GM12878 (cell line): Measurements from ENCODE around the gene CNN3. TPM values are rescaled to one million over a fixed set of nuclear protein-coding genes. Genes with fewer than 3 reads are reported as not detected.

Source experiments
- ATAC-seq: fragments of 200-7000 bp; cut with Tn5 transposase; 3 replicates; pipeline ENCODE4 v1.9.1; 2020; ENCODE audit warnings: mild to moderate bottlenecking, moderate library complexity
- BruUV-seq: library from RNA; stranded (reverse); fragments of 400-500 nt; replicated peaks from 2 replicates; lab custom pipeline; 2021; lab: Mats Ljungman, UMichigan
- CTCF ChIA-PET: fragments of 300-600 bp; sonication (Branson Sonifier 250); formaldehyde crosslinking; extraction: SDS; loops from one replicate; lab custom pipeline; 2021; ENCODE audit warnings: inconsistent platforms; lab: Yijun Ruan, JAX
- POLR2A ChIA-PET: fragments of 350-600 bp; formaldehyde crosslinking; extraction: SDS; loops from one replicate; lab custom pipeline; 2021; ENCODE audit warnings: inconsistent platforms; lab: Charles Lee
- RAD21 ChIA-PET: fragments of 300-600 bp; sonication (Branson Sonifier 250); formaldehyde crosslinking; loops from one replicate; lab custom pipeline; 2023; ENCODE audit warnings: antibody characterized with exemption; ENCODE audit not compliant: unreplicated experiment; lab: Charles Lee
- SMC1A ChIA-PET: fragments of 300-600 bp; sonication (Branson Sonifier 250); formaldehyde crosslinking; loops from one replicate; lab custom pipeline; 2023; ENCODE audit not compliant: unreplicated experiment, uncharacterized antibody; lab: Charles Lee
- DNase-seq: peaks from one replicate; pipeline ENCODE4 v3.0.0-alpha.2; 2011; ENCODE audit warnings: low read depth, low spot score
- FAIRE-seq: peaks from 3 replicates; lab custom pipeline; 2011; peaks lifted over from hg19 to GRCh38; lab: Jason Lieb, UNC
- H2AFZ ChIP-seq: 2 replicates; pipeline ENCODE4 v1.6.0; 2011; ENCODE audit warnings: low read depth, low read length, control low read depth; ENCODE audit not compliant: control insufficient read depth
- H3K27ac ChIP-seq: 2 replicates; pipeline ENCODE4 v1.5.1; 2011; ENCODE audit warnings: control low read depth; ENCODE audit not compliant: control insufficient read depth, insufficient read depth
- H3K27me3 ChIP-seq, 2 experiments: replicated peaks in 1 of 2; 2 replicates each; pipeline versions ENCODE4 v1.6.0 to v1.6.1; 2011; ENCODE audit warnings: low read length in 1 of 2; ENCODE audit not compliant: control insufficient read depth in 2 of 2, insufficient read depth in 2 of 2
- H3K36me3 ChIP-seq, 2 experiments: 2 replicates each; pipeline ENCODE4 v1.5.1; 2011; ENCODE audit warnings: low read length in 1 of 2; ENCODE audit not compliant: control insufficient read depth in 2 of 2, insufficient read depth in 2 of 2
- H3K4me1 ChIP-seq: 2 replicates; pipeline ENCODE4 v1.6.1; 2011; ENCODE audit warnings: mild to moderate bottlenecking, low read length, moderate library complexity, mixed read lengths; ENCODE audit not compliant: control insufficient read depth, insufficient read depth
- H3K4me2 ChIP-seq: 2 replicates; pipeline ENCODE4 v1.6.0; 2011; ENCODE audit warnings: control low read depth; ENCODE audit not compliant: control insufficient read depth, insufficient read depth
- H3K4me3 ChIP-seq: fragments of 200-600 bp; sonication (generic); 2 replicates; pipeline ENCODE4 v1.5.1; 2016
- H3K79me2 ChIP-seq: 2 replicates; pipeline ENCODE4 v1.6.0; 2011; ENCODE audit warnings: low read length; ENCODE audit not compliant: control insufficient read depth, insufficient read depth
- H3K9ac ChIP-seq: 2 replicates; pipeline ENCODE4 v1.8.0; 2011; ENCODE audit warnings: low read length, control low read depth, mixed read lengths; ENCODE audit not compliant: control insufficient read depth, insufficient read depth
- H3K9me3 ChIP-seq: replicated peaks from 3 replicates; pipeline ENCODE4 v1.5.1; 2011; ENCODE audit warnings: mild to moderate bottlenecking, low read length; ENCODE audit not compliant: control insufficient read depth, insufficient read depth
- H4K20me1 ChIP-seq: 2 replicates; pipeline ENCODE4 v1.6.0; 2011; ENCODE audit not compliant: control insufficient read depth, insufficient read depth
- KLF5 ChIP-seq: fragments of 450-650 bp; IDR thresholded peaks from 2 replicates; pipeline ENCODE4 v1.6.1; 2014; ENCODE audit warnings: mild to moderate bottlenecking; ENCODE audit not compliant: partially characterized antibody
- NR2C2 ChIP-seq: IDR thresholded peaks from 2 replicates; pipeline ENCODE4 v1.6.1; 2011; ENCODE audit warnings: borderline replicate concordance, low read depth; ENCODE audit not compliant: control insufficient read depth, insufficient read length
- PAX5 ChIP-seq: IDR thresholded peaks from 2 replicates; pipeline ENCODE4 v1.6.1; 2011; ENCODE audit warnings: low read depth, low read length, borderline replicate concordance
- POLR2A ChIP-seq: IDR thresholded peaks from 2 replicates; pipeline ENCODE4 v1.6.1; 2011; ENCODE audit warnings: low read depth, mild to moderate bottlenecking, low read length
- POU2F2 ChIP-seq: IDR thresholded peaks from 3 replicates; pipeline ENCODE4 v1.6.1; 2011; ENCODE audit warnings: low read depth, mild to moderate bottlenecking, low read length, borderline replicate concordance
- RELB ChIP-seq: fragments of 450-650 bp; IDR thresholded peaks from 2 replicates; pipeline ENCODE4 v1.6.1; 2017; ENCODE audit warnings: low read depth, mild to moderate bottlenecking, moderate library complexity
- SREBF1 ChIP-seq: IDR thresholded peaks from 2 replicates; pipeline ENCODE4 v1.6.1; 2012; ENCODE audit warnings: mild to moderate bottlenecking, low read length
- SRF ChIP-seq, 2 experiments: IDR thresholded peaks; 2 replicates each; pipeline ENCODE4 v1.6.1; 2011; ENCODE audit warnings: low read depth in 2 of 2, low read length in 2 of 2, mild to moderate bottlenecking in 1 of 2, moderate library complexity in 1 of 2
- TBL1XR1 ChIP-seq: IDR thresholded peaks from 2 replicates; pipeline ENCODE4 v1.6.1; 2012; ENCODE audit warnings: low read depth, low read length, improper control_type of control experiment
- ZBTB4 ChIP-seq: fragments of 450-650 bp; formaldehyde crosslinking; IDR thresholded peaks from 2 replicates; pipeline ENCODE4 v1.4.0; 2022; ENCODE audit warnings: mild to moderate bottlenecking, moderate library complexity
- ZNF24 ChIP-seq: fragments of 450-650 bp; IDR thresholded peaks from 2 replicates; pipeline ENCODE4 v1.6.1; 2017; ENCODE audit warnings: antibody characterized with exemption, mild to moderate bottlenecking
- WGBS: methylation state at CpG from one replicate; pipeline ENCODE4 v1.1.6; 2016; ENCODE audit warnings: low lambda C conversion rate; ENCODE audit not compliant: insufficient replicate concordance, insufficient coverage; ENCODE audit errors: missing lambda C conversion rate; 5-methylcytosine and 5-hydroxymethylcytosine counted together
- in situ Hi-C: fragments of 300-500 bp; cut with MboI; formaldehyde crosslinking; loops from 9 replicates; pipeline ENCODE4 v1.14.3; 2018; ENCODE audit warnings: mixed read lengths
- intact Hi-C: fragments of 100-400 bp; cut with micrococcal nuclease; formaldehyde crosslinking; loops from one replicate; pipeline ENCODE4 v1.14.2; 2022; ENCODE audit not compliant: unreplicated experiment
- polyA plus RNA-seq, 11 experiments: library from polyadenylated mRNA; depleted of rRNA in 4 of 11; unstranded in 6 of 11; stranded (reverse) in 5 of 11; fragments of >200 nt; fragmentation: Nextera tagmentation in 4 of 11; fragmentation: Illumina TruSeq in 1 of 11; extraction: Ambion mirVana in 4 of 11; extraction: Trizol in 1 of 11; gene quantifications; 1 replicate in 1 of 11; 2 replicates in 10 of 11; pipeline versions ENCODE4 v1.2.1 to v1.2.3, GENCODE V29; 2011 to 2016; ENCODE audit warnings: inconsistent platforms in 2 of 11, missing spikeins in 2 of 11, low read depth in 1 of 11
- total RNA-seq, 4 experiments: library from RNA; depleted of rRNA in 3 of 4; stranded (reverse); fragments of >200 nt in 3 of 4; fragmentation: Illumina TruSeq in 1 of 4; extraction: Trizol in 1 of 4; gene quantifications; 2 replicates each; pipeline versions ENCODE4 v1.2.1 to v1.2.3, GENCODE V29; 2013 to 2021
- TF ChIP-seq, protein P1 (sequence below): IDR thresholded peaks from 2 replicates; pipeline ENCODE4 v1.6.1; 2011; ENCODE audit warnings: mild to moderate bottlenecking, low read depth, low read length, moderate library complexity; ENCODE audit not compliant: insufficient replicate concordance

The CNN3 gene
- total and polyA plus RNA-seq, 10 of the 15 experiments (the other 5 are each of a cell fraction or from before 2014, with no cell fraction given) = 0.20 to 48.4 (median 34.3) TPM

DNA sequence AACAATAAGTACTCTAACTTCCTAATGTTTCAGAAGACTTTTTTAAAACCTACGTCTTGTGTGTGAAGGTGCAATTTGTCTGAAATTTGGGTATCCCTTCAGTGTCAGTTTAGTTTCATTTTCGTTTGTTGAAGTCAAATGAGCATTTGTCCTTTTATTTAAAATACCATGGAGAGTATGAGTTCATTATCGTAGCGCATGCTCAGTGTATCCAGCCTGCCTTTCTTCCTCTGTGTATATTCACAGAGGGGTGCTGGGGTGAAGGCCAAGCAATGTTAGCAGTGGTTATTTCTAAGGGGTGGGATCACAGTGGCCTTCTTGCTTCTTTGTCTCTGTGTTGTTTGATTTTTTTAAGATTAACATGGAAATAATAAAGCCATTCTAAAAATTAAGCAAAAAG is 43.2 kb downstream of the CNN3 start:
- peak overlapping the region; percentile 71 for H2AFZ ChIP-seq
- H3K9ac ChIP-seq = no peak overlapping the region
- ChIA-PET POLR2A (no interaction called here), RAD21 (no interaction called here), SMC1A (no interaction called here), CTCF (no interaction called here)
- H3K4me2 ChIP-seq = no peak overlapping the region; the same call in 1 of the 2 replicates
- H3K36me3 ChIP-seq = no peaks in the 10 kb centered on the region
- TF ChIP-seq KLF5 = no peak
- no peaks in the 10 kb centered on the region for H4K20me1 ChIP-seq
- WGBS = 60% methylated on average over 4 of the region's 4 CpGs
- ATAC-seq = no peak; the same call in 2 of the 3 replicates
- H3K27me3 ChIP-seq = no peaks in the 10 kb centered on the region
- no peak for FAIRE-seq
- no peak overlapping the region; the same call in 1 of the 2 replicates for H3K4me3 ChIP-seq
- no peaks in the 10 kb centered on the region for H3K79me2 ChIP-seq
- H3K9me3 ChIP-seq = no peaks in the 10 kb centered on the region
- intact Hi-C loops (no loop called here), in situ Hi-C loops (no loop called here)
- no peaks in the 10 kb centered on the region for H3K4me1 ChIP-seq
- no TSS peak for BruUV-seq
- no peak for DNase-seq
- no peak overlapping the region for H3K27ac ChIP-seq

GRCh38 chr1:94878329-94878728 is 48.6 kb downstream of the CNN3 start:
- POLR2A ChIA-PET = no interaction called here
- H4K20me1 ChIP-seq = no peaks in the 10 kb centered on the region
- no peak overlapping the region for H2AFZ ChIP-seq
- H3K4me3 ChIP-seq = no peak overlapping the region
- H3K27me3 ChIP-seq = no peaks in the 10 kb centered on the region; a peak in 1 of 4 replicates
- RAD21 ChIA-PET = no interaction called here
- 67% methylated on average over 5 of the region's 5 CpGs for WGBS
- no peaks in the 10 kb centered on the region for H3K36me3 ChIP-seq
- H3K9ac ChIP-seq = no peak overlapping the region
- no peak overlapping the region for H3K4me2 ChIP-seq
- intact Hi-C loops = no loop called here
- BruUV-seq = no TSS peak
- H3K9me3 ChIP-seq = no peaks in the 10 kb centered on the region
- TF ChIP-seq SREBF1 (no peak), TBL1XR1 (no peak), ZBTB4 (CRISPR knock-in tag) (no peak), POU2F2 (no peak), POLR2A (no peak), RELB (no peak), ZNF24 (no peak), PAX5 (no peak), SRF (IDR thresholded peaks at IDR 0.05; ENCODE audit: low read depth in 2 of 2, low read length in 2 of 2) (no peak), NR2C2 (no peak)
- TF ChIP-seq, protein P1, sequence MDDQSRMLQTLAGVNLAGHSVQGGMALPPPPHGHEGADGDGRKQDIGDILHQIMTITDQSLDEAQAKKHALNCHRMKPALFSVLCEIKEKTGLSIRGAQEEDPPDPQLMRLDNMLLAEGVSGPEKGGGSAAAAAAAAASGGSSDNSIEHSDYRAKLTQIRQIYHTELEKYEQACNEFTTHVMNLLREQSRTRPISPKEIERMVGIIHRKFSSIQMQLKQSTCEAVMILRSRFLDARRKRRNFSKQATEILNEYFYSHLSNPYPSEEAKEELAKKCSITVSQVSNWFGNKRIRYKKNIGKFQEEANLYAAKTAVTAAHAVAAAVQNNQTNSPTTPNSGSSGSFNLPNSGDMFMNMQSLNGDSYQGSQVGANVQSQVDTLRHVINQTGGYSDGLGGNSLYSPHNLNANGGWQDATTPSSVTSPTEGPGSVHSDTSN = no peak
- H3K79me2 ChIP-seq = no peaks in the 10 kb centered on the region
- SMC1A ChIA-PET = interaction anchor here (0.6 kb wide), 1 partner anchor 401 kb away, joined by 3 read pairs; no protein-coding TSS in a partner anchor
- ATAC-seq (no peak), FAIRE-seq (no peak), DNase-seq (no peak)
- CTCF ChIA-PET = no interaction called here
- H3K27ac ChIP-seq = no peak overlapping the region
- in situ Hi-C loops = no loop called here
- no peaks in the 10 kb centered on the region for H3K4me1 ChIP-seq
